PFSK-1 (cell line): ENCODE data around the gene CDK19.

Experiments used
- FOXP2 ChIP-seq: optimal IDR thresholded peaks from 2 replicates; pipeline ENCODE3; 2011; ENCODE audit warnings: borderline replicate concordance, control low read depth, inconsistent platforms; ENCODE audit not compliant: insufficient read depth; ENCODE audit errors: extremely low read length, extremely low read depth
- POLR2AphosphoS5 ChIP-seq: IDR thresholded peaks from 2 replicates; pipeline ENCODE4 v1.6.1; 2012; ENCODE audit warnings: low read depth, mild to moderate bottlenecking, control low read depth, low read length, moderate library complexity
- SIN3A ChIP-seq: IDR thresholded peaks from 2 replicates; pipeline ENCODE4 v1.6.1; 2012; ENCODE audit warnings: mild to moderate bottlenecking, low read length, moderate library complexity, borderline replicate concordance; ENCODE audit not compliant: insufficient read depth
- TAF1 ChIP-seq: IDR thresholded peaks from 2 replicates; pipeline ENCODE4 v1.6.1; 2012; ENCODE audit warnings: low read length, control low read depth, borderline replicate concordance; ENCODE audit not compliant: insufficient read depth
- TF ChIP-seq, protein P1 (sequence below), 2 experiments: IDR thresholded peaks; 2 replicates each; pipeline versions ENCODE4 v1.6.1 to v1.8.0; 2011 to 2012; ENCODE audit warnings: low read depth in 2 of 2, low read length in 2 of 2, control low read depth in 1 of 2, inconsistent platforms in 1 of 2, mild to moderate bottlenecking in 1 of 2, moderate library complexity in 1 of 2; ENCODE audit not compliant: insufficient read depth in 1 of 2

The CDK19 gene

GRCh38 chr6:110581679-110582078, 233.6 kb downstream of the CDK19 start:
- TF ChIP-seq, protein P1, sequence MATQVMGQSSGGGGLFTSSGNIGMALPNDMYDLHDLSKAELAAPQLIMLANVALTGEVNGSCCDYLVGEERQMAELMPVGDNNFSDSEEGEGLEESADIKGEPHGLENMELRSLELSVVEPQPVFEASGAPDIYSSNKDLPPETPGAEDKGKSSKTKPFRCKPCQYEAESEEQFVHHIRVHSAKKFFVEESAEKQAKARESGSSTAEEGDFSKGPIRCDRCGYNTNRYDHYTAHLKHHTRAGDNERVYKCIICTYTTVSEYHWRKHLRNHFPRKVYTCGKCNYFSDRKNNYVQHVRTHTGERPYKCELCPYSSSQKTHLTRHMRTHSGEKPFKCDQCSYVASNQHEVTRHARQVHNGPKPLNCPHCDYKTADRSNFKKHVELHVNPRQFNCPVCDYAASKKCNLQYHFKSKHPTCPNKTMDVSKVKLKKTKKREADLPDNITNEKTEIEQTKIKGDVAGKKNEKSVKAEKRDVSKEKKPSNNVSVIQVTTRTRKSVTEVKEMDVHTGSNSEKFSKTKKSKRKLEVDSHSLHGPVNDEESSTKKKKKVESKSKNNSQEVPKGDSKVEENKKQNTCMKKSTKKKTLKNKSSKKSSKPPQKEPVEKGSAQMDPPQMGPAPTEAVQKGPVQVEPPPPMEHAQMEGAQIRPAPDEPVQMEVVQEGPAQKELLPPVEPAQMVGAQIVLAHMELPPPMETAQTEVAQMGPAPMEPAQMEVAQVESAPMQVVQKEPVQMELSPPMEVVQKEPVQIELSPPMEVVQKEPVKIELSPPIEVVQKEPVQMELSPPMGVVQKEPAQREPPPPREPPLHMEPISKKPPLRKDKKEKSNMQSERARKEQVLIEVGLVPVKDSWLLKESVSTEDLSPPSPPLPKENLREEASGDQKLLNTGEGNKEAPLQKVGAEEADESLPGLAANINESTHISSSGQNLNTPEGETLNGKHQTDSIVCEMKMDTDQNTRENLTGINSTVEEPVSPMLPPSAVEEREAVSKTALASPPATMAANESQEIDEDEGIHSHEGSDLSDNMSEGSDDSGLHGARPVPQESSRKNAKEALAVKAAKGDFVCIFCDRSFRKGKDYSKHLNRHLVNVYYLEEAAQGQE (IDR thresholded peaks at IDR 0.05; ENCODE audit: insufficient read depth in 1 of 2, low read depth in 2 of 2, low read length in 2 of 2): no peak
- TF ChIP-seq POLR2AphosphoS5 (no peak), SIN3A (no peak), FOXP2 (no peak), TAF1 (no peak)

- no peak for TF ChIP-seq FOXP2
- no peak for TF ChIP-seq SIN3A
- no peak for TF ChIP-seq POLR2AphosphoS5
- TF ChIP-seq, protein P1 (IDR thresholded peaks at IDR 0.05; ENCODE audit: insufficient read depth in 1 of 2, low read depth in 2 of 2, low read length in 2 of 2): no peak
- no peak for TF ChIP-seq TAF1
Measured at GRCh38 chr6:110575925-110576463, 239.3 kb downstream of the CDK19 start.

GRCh38 chr6:110574817-110575216, 240.5 kb downstream of the CDK19 start:
- TF ChIP-seq POLR2AphosphoS5: no peak
- no peak for TF ChIP-seq TAF1
- TF ChIP-seq SIN3A: no peak
- no peak for TF ChIP-seq FOXP2

GRCh38 chr6:110573537-110573936, 241.7 kb downstream of the CDK19 start:
- TF ChIP-seq TAF1 (no peak), SIN3A (no peak), FOXP2 (no peak), POLR2AphosphoS5 (no peak)
- TF ChIP-seq, protein P1 (IDR thresholded peaks at IDR 0.05; ENCODE audit: insufficient read depth in 1 of 2, low read depth in 2 of 2, low read length in 2 of 2): no peak

- TF ChIP-seq, protein P1 (IDR thresholded peaks at IDR 0.05; ENCODE audit: insufficient read depth in 1 of 2, low read depth in 2 of 2, low read length in 2 of 2): no peak
- TF ChIP-seq POLR2AphosphoS5 (no peak), SIN3A (no peak), FOXP2 (no peak), TAF1 (no peak)
Measured at GRCh38 chr6:110573136-110573535, 242.1 kb downstream of the CDK19 start.
